Epithelial cell of prostate (primary cell): ENCODE measurements around the gene MORN1.

Source experiments
- DNase-seq: peaks from one replicate; pipeline ENCODE4 v3.0.0-alpha.2; 2011; ENCODE audit warnings: low read depth, low spot score
- H3K27ac ChIP-seq: fragments of 450-650 bp; 2 replicates; pipeline ENCODE4 v1.5.1; 2017; ENCODE audit warnings: mild to moderate bottlenecking

Gene MORN1

GRCh38 chr1:2355373-2356261, 35.7 kb downstream of the MORN1 start:
- H3K27ac ChIP-seq: no peak overlapping the region
- no peak for DNase-seq

DNA sequence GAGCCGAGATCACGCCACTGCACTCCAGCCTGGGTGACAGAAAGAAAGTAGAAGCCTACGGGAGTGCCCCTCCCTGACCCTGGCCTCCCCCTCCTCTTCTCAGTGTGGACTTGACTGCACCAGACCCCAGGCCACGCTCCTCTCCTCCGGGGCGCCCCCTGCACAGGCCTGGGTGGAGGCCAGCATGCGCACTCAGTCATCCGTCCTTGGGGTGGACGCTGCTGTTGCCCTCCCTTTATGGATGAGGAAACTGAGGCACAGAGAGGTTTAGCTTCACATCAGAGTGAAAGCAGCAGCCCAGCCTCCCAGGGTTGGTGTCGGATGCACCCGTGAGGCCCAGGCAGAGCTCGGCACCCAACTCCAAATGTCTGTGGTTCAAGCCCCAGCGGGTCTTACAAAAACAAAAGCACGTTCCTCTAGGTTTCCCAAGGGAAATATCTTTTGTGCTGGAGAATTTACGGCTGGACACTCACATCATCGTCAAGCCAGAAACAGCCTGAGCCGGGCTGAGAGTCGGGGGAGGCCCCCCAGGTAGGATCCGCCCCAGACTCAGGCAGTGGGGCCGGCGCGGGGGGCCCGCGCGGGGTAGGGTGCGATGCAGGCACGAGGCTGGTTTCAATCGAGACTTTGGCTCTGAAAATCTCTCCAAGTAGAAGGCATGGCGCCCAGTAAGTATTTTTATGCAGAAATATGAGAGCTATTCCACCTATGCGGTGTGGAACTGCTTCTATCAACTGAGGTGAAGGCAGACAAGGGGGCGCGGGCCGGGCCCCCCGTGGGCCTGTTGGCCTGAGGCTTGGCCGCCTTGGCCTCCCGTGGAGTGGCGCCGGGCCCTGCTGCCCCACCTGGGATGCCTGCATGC, 36.6 kb downstream of the MORN1 start:
- no peak for DNase-seq
- no peak overlapping the region for H3K27ac ChIP-seq

- DNase-seq: no peak
- no peak overlapping the region for H3K27ac ChIP-seq
Observed at GRCh38 chr1:2353551-2354438, 37.6 kb downstream of the MORN1 start.

DNA sequence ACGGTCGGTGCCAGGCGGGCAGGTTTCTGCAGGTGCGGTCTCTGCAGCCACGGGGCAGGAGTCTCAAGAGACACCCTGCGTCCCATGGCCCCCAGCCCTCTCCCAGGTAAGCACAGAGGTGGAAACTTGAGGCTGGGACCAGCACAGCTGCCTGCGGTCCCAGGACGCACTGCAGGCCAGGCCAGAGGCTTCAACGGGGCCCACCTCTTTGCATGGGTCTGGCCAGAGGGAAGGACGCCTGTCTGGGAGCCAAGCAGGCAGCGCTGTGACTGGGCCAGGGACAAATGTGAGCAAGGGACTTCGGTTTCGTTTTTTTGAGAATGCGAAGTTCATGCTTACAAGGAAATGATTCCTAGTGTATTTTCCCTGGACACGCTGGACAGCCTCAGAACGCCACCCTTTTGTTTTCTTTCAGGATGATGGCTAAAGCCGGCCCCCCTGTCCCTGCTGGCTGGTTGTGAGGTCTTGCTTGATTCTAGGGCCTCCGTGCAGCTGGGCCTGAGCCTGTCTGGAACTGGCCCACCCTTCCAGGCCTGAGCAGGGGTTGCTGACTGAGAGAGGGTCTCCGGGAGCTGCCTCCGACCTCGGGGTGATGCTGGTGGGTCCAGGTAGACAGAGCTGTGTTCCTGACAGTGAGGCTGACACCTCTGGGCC, 38.3 kb downstream of the MORN1 start:
- DNase-seq: no peak

GRCh38 chr1:2352341-2352896, 38.9 kb downstream of the MORN1 start:
- no peak for DNase-seq

More for the DNA sequence above, 38.3 kb downstream of the MORN1 start:
- H3K27ac ChIP-seq: no peak overlapping the region

GRCh38 chr1:2351723-2352122, 39.6 kb downstream of the MORN1 start:
- no peak for DNase-seq

More at GRCh38 chr1:2352341-2352896, 38.9 kb downstream of the MORN1 start:
- H3K27ac ChIP-seq: no peak overlapping the region

GRCh38 chr1:2350911-2351655, 40.3 kb downstream of the MORN1 start:
- DNase-seq: no peak
- H3K27ac ChIP-seq: no peak overlapping the region

More at GRCh38 chr1:2351723-2352122, 39.6 kb downstream of the MORN1 start:
- H3K27ac ChIP-seq: no peak overlapping the region

GRCh38 chr1:2350501-2350900, 40.9 kb downstream of the MORN1 start:
- no peak for DNase-seq

DNA sequence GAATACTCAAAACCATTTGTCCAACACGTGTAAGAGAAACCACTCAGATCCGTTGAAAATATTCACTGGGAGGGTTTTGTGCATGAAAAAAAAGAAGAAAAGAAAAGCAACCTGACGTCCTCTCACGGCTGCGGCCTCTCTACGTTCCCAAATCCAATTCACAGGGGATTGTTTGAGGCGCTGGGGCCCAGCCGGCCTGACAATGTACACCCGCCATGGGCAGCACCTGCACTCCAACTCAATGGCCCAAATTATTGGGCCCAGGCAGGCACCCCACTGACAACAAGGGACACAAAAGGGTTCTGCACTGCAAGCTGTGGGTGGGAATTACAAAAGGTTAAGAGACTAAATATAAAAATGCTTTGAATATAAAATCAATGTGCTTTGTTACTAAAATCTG, 41.5 kb downstream of the MORN1 start:
- no peak for DNase-seq
- H3K27ac ChIP-seq: no peak overlapping the region

More at GRCh38 chr1:2350501-2350900, 40.9 kb downstream of the MORN1 start:
- H3K27ac ChIP-seq: no peak overlapping the region

GRCh38 chr1:2348346-2349325, 42.7 kb downstream of the MORN1 start:
- H3K27ac ChIP-seq: no peak overlapping the region
- DNase-seq: no peak

GRCh38 chr1:2347896-2348295, 43.5 kb downstream of the MORN1 start:
- H3K27ac ChIP-seq: no peak overlapping the region
- no peak for DNase-seq

GRCh38 chr1:2347409-2347785, 44.0 kb downstream of the MORN1 start:
- no peak overlapping the region for H3K27ac ChIP-seq
- DNase-seq: no peak

- DNase-seq: no peak
- no peak overlapping the region for H3K27ac ChIP-seq
Observed at GRCh38 chr1:2346691-2347408, 44.5 kb downstream of the MORN1 start.

- no peak for DNase-seq
- H3K27ac ChIP-seq: no peak overlapping the region
Observed at GRCh38 chr1:2345297-2346075, 45.9 kb downstream of the MORN1 start.

- no peak for DNase-seq
- no peak overlapping the region for H3K27ac ChIP-seq
Observed at GRCh38 chr1:2344744-2345296, 46.5 kb downstream of the MORN1 start.
